ENCODE measurements around the gene IFT20. TPM values are rescaled to one million over a fixed set of nuclear protein-coding genes. Genes with fewer than 3 reads are reported as not detected.

Gene IFT20
- total and polyA plus RNA-seq, 2 experiments from 2014 or later, result 41.9 to 73.8 TPM

- Histone ChIP-seq H3K27ac (no peak overlapping the region), H3K4me3 (no peak overlapping the region), H3K36me3 (peaks cover 4% of the 10 kb centered on the region), H3K9me3 (ENCODE audit: low read depth) (no peaks in the 10 kb centered on the region), H3K27me3 (peaks cover 7% of the 10 kb centered on the region), H3K4me1 (ENCODE audit: low read depth) (peaks cover 12% of the 10 kb centered on the region)
- DNase-seq (ENCODE audit: low read depth in 1 of 2, low spot score in 1 of 2), result no peak
- TF ChIP-seq CTCF (IDR thresholded peaks at IDR 0.05; ENCODE audit: low read depth, low read length), result no peak
Measured at GRCh38 chr17:28367641-28368305, 32.5 kb upstream of the IFT20 start.

- no peaks in the 10 kb centered on the region for H3K9me3 ChIP-seq (ENCODE audit: low read depth)
- no peaks in the 10 kb centered on the region for H3K27me3 ChIP-seq
- H3K4me3 ChIP-seq, result no peak overlapping the region
- peaks cover 12% of the 10 kb centered on the region for H3K4me1 ChIP-seq (ENCODE audit: low read depth)
- DNase-seq (ENCODE audit: low read depth in 1 of 2, low spot score in 1 of 2), result no peak
- no peak overlapping the region for H3K27ac ChIP-seq
- no peak for TF ChIP-seq CTCF (IDR thresholded peaks at IDR 0.05; ENCODE audit: low read depth, low read length)
- peaks cover 10% of the 10 kb centered on the region for H3K36me3 ChIP-seq
Measured at GRCh38 chr17:28366605-28367004, 31.3 kb upstream of the IFT20 start.

GRCh38 chr17:28365487-28365886 is 30.2 kb upstream of the IFT20 start:
- Histone ChIP-seq H3K36me3 (peaks cover 21% of the 10 kb centered on the region), H3K27me3 (no peaks in the 10 kb centered on the region), H3K4me3 (no peak overlapping the region), H3K4me1 (ENCODE audit: low read depth) (peaks cover 6% of the 10 kb centered on the region), H3K9me3 (ENCODE audit: low read depth) (no peaks in the 10 kb centered on the region), H3K27ac (no peak overlapping the region)
- TF ChIP-seq CTCF (IDR thresholded peaks at IDR 0.05; ENCODE audit: low read depth, low read length), result no peak
- no peak for DNase-seq (ENCODE audit: low read depth in 1 of 2, low spot score in 1 of 2)

GRCh38 chr17:28364665-28365363 is 29.5 kb upstream of the IFT20 start, which contains the start of gene SEBOX:
SEBOX (minus strand) TSS chr17:28365199; CDS start chr17:28365151, 48 bp downstream.
- Histone ChIP-seq H3K9me3 (ENCODE audit: low read depth) (no peaks in the 10 kb centered on the region), H3K27me3 (no peaks in the 10 kb centered on the region), H3K4me3 (no peak within 1 kb of the TSS), H3K36me3 (peaks cover 28% of the 10 kb centered on the region), H3K27ac (no peak within 1 kb of the TSS), H3K4me1 (ENCODE audit: low read depth) (no peaks in the 10 kb centered on the region)
- no peak for DNase-seq (ENCODE audit: low read depth in 1 of 2, low spot score in 1 of 2)
- no peak for TF ChIP-seq CTCF (IDR thresholded peaks at IDR 0.05; ENCODE audit: low read depth, low read length)

- DNase-seq (ENCODE audit: low read depth in 1 of 2, low spot score in 1 of 2), result no peak
- H3K4me1 ChIP-seq (ENCODE audit: low read depth), result no peaks in the 10 kb centered on the region
- no peaks in the 10 kb centered on the region for H3K27me3 ChIP-seq
- no peak overlapping the region for H3K27ac ChIP-seq
- no peak overlapping the region for H3K4me3 ChIP-seq
- no peaks in the 10 kb centered on the region for H3K9me3 ChIP-seq (ENCODE audit: low read depth)
- no peak for TF ChIP-seq CTCF (IDR thresholded peaks at IDR 0.05; ENCODE audit: low read depth, low read length)
- peaks cover 32% of the 10 kb centered on the region for H3K36me3 ChIP-seq
Measured at GRCh38 chr17:28363776-28364650, 28.7 kb upstream of the IFT20 start.
